H1 (cell line): ENCODE measurements around the gene TRABD2A. TPM values are rescaled to one million over a fixed set of nuclear protein-coding genes. Genes with fewer than 3 reads are reported as not detected.

Experiments
- CTCF ChIA-PET: fragments of 300-600 bp; sonication (Branson Sonifier 250); formaldehyde crosslinking; loops from one replicate; lab custom pipeline; 2021; ENCODE audit not compliant: partially characterized antibody; lab: Charles Lee
- POLR2A ChIA-PET: fragments of 300-600 bp; sonication (Branson Sonifier 250); formaldehyde crosslinking; loops from one replicate; lab custom pipeline; 2021; ENCODE audit warnings: inconsistent platforms; ENCODE audit not compliant: partially characterized antibody; lab: Charles Lee
- DNase-seq, 2 experiments: peaks; one replicate each; pipeline versions ENCODE4 v3.0.0 to v3.0.0-alpha.2; 2010 to 2022; ENCODE audit warnings: low spot score in 2 of 2, low read depth in 1 of 2, mixed read lengths in 1 of 2
- FAIRE-seq: peaks from 2 replicates; lab custom pipeline; 2011; peaks lifted over from hg19 to GRCh38; lab: Jason Lieb, UNC
- H2AFZ ChIP-seq: 2 replicates; pipeline ENCODE4 v1.8.1; 2012; ENCODE audit warnings: low read length, inconsistent platforms
- H2AK5ac ChIP-seq: 2 replicates; pipeline ENCODE4 v1.6.1; 2013; ENCODE audit warnings: low read depth, low read length
- H2BK120ac ChIP-seq: replicated peaks from 2 replicates; pipeline ENCODE3; 2013; ENCODE audit warnings: low read depth, low read length, inconsistent platforms
- H2BK12ac ChIP-seq: 2 replicates; pipeline ENCODE4 v1.6.1; 2013; ENCODE audit warnings: low read depth, low read length
- H2BK15ac ChIP-seq: 2 replicates; pipeline ENCODE4 v1.6.1; 2013; ENCODE audit warnings: low read length
- H2BK20ac ChIP-seq: 2 replicates; pipeline ENCODE4 v1.6.1; 2013; ENCODE audit warnings: low read length
- H2BK5ac ChIP-seq: 2 replicates; pipeline ENCODE4 v1.6.1; 2013; ENCODE audit warnings: low read depth, low read length
- H3K14ac ChIP-seq: 2 replicates; pipeline ENCODE4 v1.6.1; 2013; ENCODE audit warnings: inconsistent platforms; ENCODE audit not compliant: insufficient read length
- H3K18ac ChIP-seq: 2 replicates; pipeline ENCODE4 v1.6.1; 2013; ENCODE audit warnings: low read length; ENCODE audit errors: extremely low read depth
- H3K23ac ChIP-seq: 2 replicates; pipeline ENCODE4 v1.6.1; 2013; ENCODE audit warnings: inconsistent platforms; ENCODE audit not compliant: insufficient read length
- H3K23me2 ChIP-seq: 2 replicates; pipeline ENCODE4 v1.6.1; 2013; ENCODE audit warnings: low read depth, low read length
- H3K27ac ChIP-seq: 2 replicates; pipeline ENCODE4 v1.6.1; 2011; ENCODE audit warnings: low read depth, low read length, inconsistent platforms
- H3K27me3 ChIP-seq, 4 experiments: replicated peaks in 1 of 4; 1 replicate in 1 of 4; 2 replicates in 3 of 4; pipeline versions ENCODE4 v1.6.1 to v1.8.1; 2011 to 2013; ENCODE audit warnings: low read length in 3 of 4, mild to moderate bottlenecking in 3 of 4, inconsistent platforms in 2 of 4, mixed read lengths in 2 of 4, moderate library complexity in 1 of 4; ENCODE audit not compliant: control insufficient read depth in 3 of 4, insufficient read depth in 3 of 4; ENCODE audit errors: extremely low read depth in 1 of 4
- H3K36me3 ChIP-seq, 4 experiments: 2 replicates each; pipeline versions ENCODE4 v1.6.1 to v1.8.1; 2011 to 2013; ENCODE audit warnings: mild to moderate bottlenecking in 4 of 4, low read length in 3 of 4, moderate library complexity in 2 of 4, control low read depth in 1 of 4, inconsistent platforms in 1 of 4; ENCODE audit not compliant: insufficient read depth in 4 of 4, control insufficient read depth in 2 of 4
- H3K4ac ChIP-seq: replicated peaks from 2 replicates; pipeline ENCODE3; 2013; ENCODE audit warnings: low read length, low read depth, mixed read lengths, inconsistent platforms; ENCODE audit not compliant: insufficient read length
- H3K4me1 ChIP-seq, 4 experiments: replicated peaks in 1 of 4; 1 replicate in 1 of 4; 2 replicates in 3 of 4; pipeline versions ENCODE4 v1.6.1 to v1.8.1; 2011 to 2013; ENCODE audit warnings: low read length in 3 of 4, inconsistent platforms in 2 of 4, mixed read lengths in 1 of 4; ENCODE audit not compliant: insufficient read depth in 4 of 4, control insufficient read depth in 3 of 4
- H3K4me2 ChIP-seq, 2 experiments: 2 replicates each; pipeline versions ENCODE4 v1.6.1 to v1.8.1; 2011 to 2013; ENCODE audit warnings: low read depth in 2 of 2, low read length in 2 of 2, control low read depth in 1 of 2, inconsistent platforms in 1 of 2, mild to moderate bottlenecking in 1 of 2; ENCODE audit not compliant: insufficient read depth in 1 of 2
- H3K4me3 ChIP-seq, 4 experiments: fragments of 200-600, 300-600 bp in 1 of 4; sonication (generic), shearing (Covaris generic), sonication (Bioruptor Twin) in 1 of 4; 2 replicates each; pipeline versions ENCODE4 v1.5.1 to v1.8.1; 2011 to 2016; ENCODE audit warnings: low read length in 4 of 4, low read depth in 3 of 4, control low read depth in 2 of 4, inconsistent platforms in 2 of 4, mild to moderate bottlenecking in 2 of 4, mixed read lengths in 1 of 4, moderate library complexity in 1 of 4; ENCODE audit not compliant: insufficient read depth in 2 of 4; ENCODE audit errors: extremely low read depth in 1 of 4
- H3K56ac ChIP-seq: replicated peaks from 2 replicates; pipeline ENCODE3; 2013; ENCODE audit warnings: low read depth, mild to moderate bottlenecking, mixed read lengths, low read length, inconsistent platforms; ENCODE audit not compliant: insufficient read length
- H3K79me1 ChIP-seq: 2 replicates; pipeline ENCODE4 v1.6.1; 2013; ENCODE audit warnings: low read depth, low read length, control low read depth
- H3K79me2 ChIP-seq, 2 experiments: 2 replicates each; pipeline versions ENCODE4 v1.6.1 to v1.8.1; 2012 to 2013; ENCODE audit warnings: low read length in 2 of 2, mild to moderate bottlenecking in 2 of 2, inconsistent platforms in 1 of 2; ENCODE audit not compliant: insufficient read depth in 2 of 2, control insufficient read depth in 1 of 2
- H3K9ac ChIP-seq, 4 experiments: replicated peaks in 1 of 4; 1 replicate in 1 of 4; 2 replicates in 3 of 4; pipeline versions ENCODE4 v1.6.1 to v1.8.1; 2011 to 2013; ENCODE audit warnings: low read depth in 3 of 4, low read length in 3 of 4, control low read depth in 2 of 4, mild to moderate bottlenecking in 2 of 4, moderate library complexity in 2 of 4, inconsistent platforms in 1 of 4; ENCODE audit errors: extremely low read depth in 1 of 4
- H3K9me3 ChIP-seq, 2 experiments: 2 replicates each; pipeline versions ENCODE4 v1.6.1 to v1.8.1; 2012 to 2013; ENCODE audit warnings: mild to moderate bottlenecking in 2 of 2, moderate library complexity in 2 of 2, control low read depth in 1 of 2, inconsistent platforms in 1 of 2, low read depth in 1 of 2, low read length in 1 of 2, mixed read lengths in 1 of 2; ENCODE audit not compliant: insufficient read depth in 2 of 2
- H4K20me1 ChIP-seq, 2 experiments: replicated peaks in 1 of 2; 2 replicates each; pipeline versions ENCODE3 to v1.8.1; 2011 to 2013; ENCODE audit warnings: inconsistent platforms in 2 of 2, low read length in 2 of 2, mild to moderate bottlenecking in 1 of 2; ENCODE audit not compliant: insufficient read depth in 2 of 2, control insufficient read depth in 1 of 2
- H4K5ac ChIP-seq: 2 replicates; pipeline ENCODE4 v1.6.1; 2013; ENCODE audit warnings: low read length, low read depth, mixed read lengths, inconsistent platforms; ENCODE audit not compliant: insufficient read length
- H4K8ac ChIP-seq: 2 replicates; pipeline ENCODE4 v1.8.0; 2013; ENCODE audit warnings: mild to moderate bottlenecking, moderate library complexity, low read length, inconsistent platforms; ENCODE audit not compliant: insufficient read depth; ENCODE audit errors: extremely low read depth
- H4K91ac ChIP-seq: replicated peaks from 2 replicates; pipeline ENCODE3; 2013; ENCODE audit warnings: low read length, mixed read lengths, inconsistent platforms; ENCODE audit not compliant: insufficient read length
- ASH2L ChIP-seq: fragments of 200-600, 300-600 bp; sonication (generic); IDR thresholded peaks from one replicate; pipeline ENCODE4 v1.7.1; 2017; ENCODE audit warnings: low read length
- CHD2 ChIP-seq: IDR thresholded peaks from 2 replicates; pipeline ENCODE4 v1.6.1; 2012; ENCODE audit warnings: low read length, improper control_type of control experiment
- CTBP2 ChIP-seq: IDR thresholded peaks from 2 replicates; pipeline ENCODE4 v1.7.0; 2011; ENCODE audit warnings: borderline replicate concordance, mild to moderate bottlenecking, moderate library complexity, mixed read lengths, low read length; ENCODE audit not compliant: insufficient read depth, insufficient read length
- EZH2 ChIP-seq: fragments of 200-600 bp; sonication (generic); IDR thresholded peaks from 2 replicates; pipeline ENCODE4 v1.7.1; 2012; ENCODE audit warnings: low read depth, mild to moderate bottlenecking, moderate library complexity, low read length, inconsistent platforms; ENCODE audit not compliant: severe bottlenecking
- GABPA ChIP-seq: IDR thresholded peaks from 2 replicates; pipeline ENCODE4 v1.6.1; 2011; ENCODE audit warnings: mild to moderate bottlenecking, low read length, moderate library complexity, borderline replicate concordance; ENCODE audit not compliant: insufficient read depth
- POU5F1 ChIP-seq: IDR thresholded peaks from 2 replicates; pipeline ENCODE4 v1.6.1; 2011; ENCODE audit warnings: low read depth, mild to moderate bottlenecking, low read length, moderate library complexity
- RNF2 ChIP-seq: fragments of 200-900, 300-1000 bp; sonication (generic); IDR thresholded peaks from 2 replicates; pipeline ENCODE4 v1.7.1; 2016; ENCODE audit warnings: borderline replicate concordance, low read depth, mild to moderate bottlenecking, antibody characterized with exemption, low read length; ENCODE audit not compliant: poor library complexity, severe bottlenecking; ENCODE audit errors: missing control alignments
- SIRT6 ChIP-seq: IDR thresholded peaks from one replicate; pipeline ENCODE4 v1.7.1; 2012; ENCODE audit warnings: low read length, inconsistent platforms
- SIX5 ChIP-seq: IDR thresholded peaks from 2 replicates; pipeline ENCODE4 v1.6.1; 2011; ENCODE audit warnings: mild to moderate bottlenecking, low read depth, low read length
- SRF ChIP-seq: IDR thresholded peaks from 2 replicates; pipeline ENCODE4 v1.6.1; 2011; ENCODE audit warnings: mild to moderate bottlenecking, low read depth, low read length, moderate library complexity
- SUZ12 ChIP-seq: fragments of 200-600 bp; sonication (generic); IDR thresholded peaks from 2 replicates; pipeline ENCODE4 v1.6.1; 2012; ENCODE audit warnings: mild to moderate bottlenecking, inconsistent platforms, low read length, moderate library complexity, mixed read lengths
- TAF1 ChIP-seq: IDR thresholded peaks from 2 replicates; pipeline ENCODE4 v1.6.1; 2011; ENCODE audit warnings: mild to moderate bottlenecking, low read depth, low read length
- WGBS, 2 experiments: shearing (Covaris generic) in 1 of 2; methylation state at CpG; one replicate each; pipeline versions ENCODE4 v1.1.6 to v1.1.7; 2013 to 2015; ENCODE audit warnings: low lambda C conversion rate in 2 of 2, mixed read lengths in 2 of 2, inconsistent platforms in 1 of 2, low coverage in 1 of 2, missing lambda C conversion rate in 1 of 2; ENCODE audit not compliant: insufficient replicate concordance in 2 of 2, insufficient coverage in 1 of 2, insufficient read length in 1 of 2; ENCODE audit errors: extremely low coverage in 1 of 2, missing lambda C conversion rate in 1 of 2; 5-methylcytosine and 5-hydroxymethylcytosine counted together
- polyA plus RNA-seq, 7 experiments: library from polyadenylated mRNA; depleted of rRNA in 3 of 7; stranded (reverse) in 5 of 7; unstranded in 2 of 7; fragments of >200 nt in 5 of 7; fragments of 200-250 nt in 2 of 7; gene quantifications; 1 replicate in 5 of 7; 2 replicates in 1 of 7; 4 replicates in 1 of 7; pipeline versions ENCODE4 v1.2.1 to v1.2.3, GENCODE V29; 2011 to 2013; ENCODE audit warnings: missing spikeins in 2 of 7, mixed read lengths in 2 of 7
- total RNA-seq: library from RNA; stranded (reverse); fragmentation: NEBNext Ultra II Directional; extraction: Animal tissue kit (Norgen Biotek cat#: 25700); gene quantifications from 2 replicates; pipeline ENCODE4 v1.2.1, GENCODE V29; 2021

The TRABD2A gene
- total and polyA plus RNA-seq, 2 of the 8 experiments (the other 6 are each of a cell fraction or from before 2014, with no cell fraction given): 17.3 to 18.6 TPM

DNA sequence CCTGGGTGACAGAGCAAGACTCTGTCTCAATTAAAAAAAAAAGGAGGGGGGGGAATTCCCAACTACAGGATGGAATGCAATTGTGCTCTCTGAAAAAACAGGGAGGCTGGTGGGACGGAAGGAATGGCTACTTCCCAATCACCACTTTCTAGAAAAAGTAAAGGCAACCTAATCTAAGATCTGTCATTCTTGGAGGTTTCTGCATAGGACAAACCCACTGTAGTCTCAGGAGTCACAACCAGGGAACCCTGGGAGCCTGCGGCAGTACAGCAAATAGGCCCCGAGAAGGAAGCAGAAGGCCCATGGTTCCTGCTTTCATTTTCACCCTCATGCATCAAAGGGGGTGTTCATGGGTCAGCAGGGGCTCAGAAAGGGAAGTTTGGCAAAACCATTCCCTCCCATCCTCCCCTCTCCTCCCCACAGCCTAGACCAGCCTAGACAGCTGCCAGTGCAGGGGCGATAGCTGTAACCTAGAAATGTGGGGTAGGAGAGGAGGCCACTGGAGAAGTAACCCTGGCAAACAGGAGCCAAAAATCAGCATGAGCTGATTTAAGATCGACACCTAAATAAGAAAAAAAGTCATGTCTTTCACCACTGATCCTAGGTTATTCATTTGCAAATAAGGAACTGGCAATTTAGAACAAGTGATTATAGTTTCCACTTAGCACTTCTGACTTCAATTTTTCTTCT is 48.0 kb downstream of the TRABD2A start:
- peak overlapping the region; percentile 14; the same call in 1 of the 2 replicates for H3K18ac ChIP-seq
- no peak overlapping the region for H3K9ac ChIP-seq
- ChIA-PET CTCF (interaction anchor here (1.2 to 3.0 kb wide), 5 partner anchors 17 to 93 kb away, joined by 3 to 19 read pairs (median 8); no protein-coding TSS in a partner anchor), POLR2A (interaction anchor here (1.6 kb wide), 1 partner anchor 47 kb away, joined by 5 read pairs; no protein-coding TSS in a partner anchor)
- H2BK120ac ChIP-seq: no peak overlapping the region
- H3K14ac ChIP-seq: no peak overlapping the region
- no peak overlapping the region for H3K27ac ChIP-seq
- no peak overlapping the region for H3K4ac ChIP-seq
- H3K36me3 ChIP-seq: no peaks in the 10 kb centered on the region; a peak in 2 of 8 replicates
- H2BK12ac ChIP-seq: no peak overlapping the region
- no peak overlapping the region for H2AK5ac ChIP-seq
- peak overlapping the region in 1 of 2 experiments; percentile 43; a peak in 1 of 4 replicates for H3K4me2 ChIP-seq
- no peak overlapping the region for H3K23ac ChIP-seq
- no peak for DNase-seq
- peaks cover 0 to 3% of the 10 kb centered on the region in 2 experiments; a peak in 1 of 4 replicates for H3K9me3 ChIP-seq
- WGBS, 2 experiments: 78% methylated on average over 5 of the region's 5 CpGs; no CpG with 5 or more reads in 1 of the 2 experiments
- H3K4me3 ChIP-seq: no peak overlapping the region
- H3K79me1 ChIP-seq: peaks cover 2% of the 10 kb centered on the region; the same call in 1 of the 2 replicates
- H2AFZ ChIP-seq: no peak overlapping the region
- H2BK15ac ChIP-seq: no peak overlapping the region
- peaks cover 0 to 7% of the 10 kb centered on the region in 2 experiments for H4K20me1 ChIP-seq
- H3K56ac ChIP-seq: no peak overlapping the region
- no peak overlapping the region for H4K91ac ChIP-seq
- H4K5ac ChIP-seq: no peak overlapping the region
- H2BK5ac ChIP-seq: 0 out of 2 replicates have a peak overlapping the region, but pooled peaks have one; percentile 46
- peaks cover 0 to 2% (median 0%) of the 10 kb centered on the region in 4 experiments; a peak in 1 of 7 replicates for H3K27me3 ChIP-seq
- H3K4me1 ChIP-seq: peaks cover 0 to 7% (median 2%) of the 10 kb centered on the region in 4 experiments; a peak in 5 of 7 replicates
- 0 out of 2 replicates have a peak overlapping the region, but pooled peaks have one; percentile 38 for H2BK20ac ChIP-seq
- H4K8ac ChIP-seq: no peak overlapping the region
- FAIRE-seq: no peak
- peaks cover 8% of the 10 kb centered on the region; the same call in 1 of the 2 replicates for H3K23me2 ChIP-seq
- H3K79me2 ChIP-seq: no peaks in the 10 kb centered on the region
- TF ChIP-seq SRF (no peak), CTBP2 (no peak), CHD2 (no peak), POU5F1 (no peak), SIX5 (no peak), SUZ12 (no peak), EZH2 (no peak), SIRT6 (no peak), TAF1 (no peak), RNF2 (no peak), ASH2L (no peak), GABPA (no peak)
